DOHH2 (cell line): ENCODE data around the gene DKK3.

Experiments
- CTCF ChIP-seq: fragments of 200-600 bp; sonication (generic); IDR thresholded peaks from one replicate; pipeline ENCODE4 v1.5.1; 2014; ENCODE audit warnings: antibody characterized with exemption, mild to moderate bottlenecking, low read depth, low read length; ENCODE audit not compliant: poor library complexity, severe bottlenecking
- EZH2phosphoT487 ChIP-seq: fragments of 200-600 bp; sonication (generic); IDR thresholded peaks from 2 replicates; pipeline ENCODE4 v1.6.1; 2017; ENCODE audit warnings: borderline replicate concordance, mild to moderate bottlenecking, antibody characterized with exemption, low read length, moderate library complexity, mixed read lengths

GRCh38 chr11:11944444-11944843 is 64.0 kb downstream of the DKK3 start:
- TF ChIP-seq CTCF (no peak), EZH2phosphoT487 (no peak)
